ENCODE measurements around the gene CFH. TPM values are rescaled to one million over a fixed set of nuclear protein-coding genes. Genes with fewer than 3 reads are reported as not detected.

The CFH gene
- total RNA-seq, 1 experiment from 2014 or later, result 0.57 TPM

- Histone ChIP-seq H3K9ac (ENCODE audit: low read length) (no peak overlapping the region), H3K27ac (ENCODE audit: low read depth, low read length) (no peak overlapping the region), H3K36me3 (ENCODE audit: control insufficient read depth in 1 of 2, insufficient read depth in 2 of 2, low read length in 2 of 2) (no peaks in the 10 kb centered on the region), H3K9me3 (ENCODE audit: control insufficient read depth in 1 of 2, insufficient read depth in 1 of 2, low read depth in 1 of 2, low read length in 2 of 2) (no peaks in the 10 kb centered on the region), H3K4me2 (ENCODE audit: low read length) (no peak overlapping the region), H2AFZ (ENCODE audit: low read depth, low read length, poor library complexity, severe bottlenecking) (no peak overlapping the region), H3K4me3 (replicated peaks in 1 of 2; ENCODE audit: low read depth in 1 of 2, low read length in 2 of 2) (no peak overlapping the region), H3K4me1 (ENCODE audit: control insufficient read depth in 1 of 2, insufficient read depth in 2 of 2, low read length in 2 of 2) (no peaks in the 10 kb centered on the region), H3K79me2 (ENCODE audit: insufficient read depth, low read length) (no peaks in the 10 kb centered on the region), H3K9me2 (ENCODE audit: insufficient read depth) (no peaks in the 10 kb centered on the region), H4K20me1 (ENCODE audit: insufficient read depth) (no peaks in the 10 kb centered on the region), H3K27me3 (ENCODE audit: insufficient read depth, low read length) (no peaks in the 10 kb centered on the region)
- BruUV-seq (replicated peaks), result no TSS peak
- TF ChIP-seq EZH2 (IDR thresholded peaks at IDR 0.05), result no peak
- TF ChIP-seq EZH2phosphoT487 (IDR thresholded peaks at IDR 0.05; ENCODE audit: borderline replicate concordance), result no peak
- TF ChIP-seq MAX (IDR thresholded peaks at IDR 0.05), result no peak
- TF ChIP-seq SIN3A (IDR thresholded peaks at IDR 0.05; ENCODE audit: low read depth), result no peak
- TF ChIP-seq POLR2AphosphoS5 (IDR thresholded peaks at IDR 0.05; ENCODE audit: low read depth, low read length), result no peak
- no peak for TF ChIP-seq CBX3 (IDR thresholded peaks at IDR 0.05; ENCODE audit: low read depth)
- no peak for TF ChIP-seq TCF7L2 (IDR thresholded peaks at IDR 0.05; ENCODE audit: borderline replicate concordance, extremely low read depth, insufficient read depth, insufficient read length)
- TF ChIP-seq EGR1 (IDR thresholded peaks at IDR 0.05; ENCODE audit: low read depth), result no peak
- no peak for TF ChIP-seq YY1 (IDR thresholded peaks at IDR 0.05; ENCODE audit: extremely low read depth, insufficient replicate concordance, low read depth, low read length)
- no peak for TF ChIP-seq ZNF274 (IDR thresholded peaks at IDR 0.05; ENCODE audit: low read depth, low read length)
- no peak for TF ChIP-seq ZFX (IDR thresholded peaks at IDR 0.05)
- TF ChIP-seq ZBTB33 (IDR thresholded peaks at IDR 0.05; ENCODE audit: extremely low read depth, insufficient replicate concordance, low read length), result no peak
- TF ChIP-seq SRF (IDR thresholded peaks at IDR 0.05; ENCODE audit: low read depth), result no peak
- no peak for TF ChIP-seq RAD21 (IDR thresholded peaks at IDR 0.05; ENCODE audit: low read depth)
- no peak for TF ChIP-seq CEBPB (IDR thresholded peaks at IDR 0.05; ENCODE audit: low read depth)
- TF ChIP-seq CTCF (IDR thresholded peaks at IDR 0.05 in 2 of 3, conservative IDR thresholded peaks at IDR 0.05 in 1 of 3; ENCODE audit: borderline replicate concordance in 1 of 3, insufficient read depth in 1 of 3, low read depth in 2 of 3, low read length in 2 of 3), result no peak
- RAD21 ChIA-PET (ENCODE audit: low non-redundant PET in 1 of 2, low total read pairs in 2 of 2, uncharacterized antibody in 2 of 2, unreplicated experiment in 2 of 2), result no interaction called here
- CTCF ChIA-PET, result no interaction called here
- POLR2A ChIA-PET, result no interaction called here
- ATAC-seq, result no peak
- no peak for DNase-seq (ENCODE audit: low read depth, low spot score)
- intact Hi-C loops (cut with micrococcal nuclease), result no loop called here
Measured at GRCh38 chr1:196685506-196685905, 33.7 kb downstream of the CFH start.
